ENCODE results near the gene GLI1.
"Not testable (repeated sequence)": the region's sequence is repeated elsewhere in the genome, so short reads cannot be mapped to it uniquely, and the experiment has no call there.

Gene GLI1

GRCh38 chr12:57476162-57476992 lies 16.8 kb downstream of the GLI1 start:
- DNase-seq (ENCODE audit: low spot score), result no peak

GRCh38 chr12:57476993-57477709 lies 17.6 kb downstream of the GLI1 start:
- no peak for DNase-seq (ENCODE audit: low spot score)

GRCh38 chr12:57477710-57478681 lies 18.4 kb downstream of the GLI1 start:
- no peak for DNase-seq (ENCODE audit: low spot score)

GRCh38 chr12:57479043-57479375 lies 19.4 kb downstream of the GLI1 start:
- DNase-seq (ENCODE audit: low spot score), result no peak

- DNase-seq (ENCODE audit: low spot score), result no peak
Observed at GRCh38 chr12:57479376-57480115, 20.0 kb downstream of the GLI1 start, which contains the start of gene ARHGAP9. ARHGAP9 (minus strand) TSS chr12:57479866; CDS start chr12:57479406, 460 bp downstream.

- DNase-seq (ENCODE audit: low spot score), result no peak
Observed at GRCh38 chr12:57481671-57482070, 22.1 kb downstream of the GLI1 start.

- peak; percentile 48 for DNase-seq (ENCODE audit: low spot score)
Observed at GRCh38 chr12:57483466-57483865, 23.9 kb downstream of the GLI1 start.

GRCh38 chr12:57485695-57486094 lies 26.1 kb downstream of the GLI1 start:
- no peak for DNase-seq (ENCODE audit: low spot score)

- DNase-seq (ENCODE audit: low spot score), result no peak
Observed at GRCh38 chr12:57487055-57487596, 27.5 kb downstream of the GLI1 start.

- DNase-seq (ENCODE audit: low spot score), result peak; percentile 94
Observed at GRCh38 chr12:57487597-57488401, 28.2 kb downstream of the GLI1 start, which contains the start of gene MARS1. MARS1 (plus strand) TSS chr12:57488068; CDS start chr12:57488091, 23 bp downstream.

GRCh38 chr12:57488402-57489156 lies 29.0 kb downstream of the GLI1 start:
- no peak for DNase-seq (ENCODE audit: low spot score)

- no peak for DNase-seq (ENCODE audit: low spot score)
Observed at GRCh38 chr12:57489157-57489641, 29.6 kb downstream of the GLI1 start.

- DNase-seq (ENCODE audit: low spot score), result no peak
Observed at GRCh38 chr12:57490126-57490525, 30.5 kb downstream of the GLI1 start.

GRCh38 chr12:57491393-57492280 lies 32.1 kb downstream of the GLI1 start:
- no peak for DNase-seq (ENCODE audit: low spot score)

- DNase-seq (ENCODE audit: low spot score), result not testable (repeated sequence)
Observed at GRCh38 chr12:57495051-57495701, 35.6 kb downstream of the GLI1 start.

- DNase-seq (ENCODE audit: low spot score), result no peak
Observed at GRCh38 chr12:57496822-57497221, 37.2 kb downstream of the GLI1 start.

- DNase-seq (ENCODE audit: low spot score), result no peak
Observed at GRCh38 chr12:57497223-57498131, 37.9 kb downstream of the GLI1 start.

Measured in AG20443 (cell line).